HepG2 (cell line): ENCODE measurements around the gene CX3CR1. TPM values are rescaled to one million over a fixed set of nuclear protein-coding genes. Genes with fewer than 3 reads are reported as not detected.

Experiments
- ATAC-seq: fragments of 200-7000 bp; cut with Tn5 transposase; 3 replicates; pipeline ENCODE4 v1.9.1; 2020; ENCODE audit warnings: mild to moderate bottlenecking, moderate library complexity
- BruUV-seq: library from RNA; stranded (reverse); fragments of 400-500 nt; replicated peaks from 2 replicates; lab custom pipeline; 2021; lab: Mats Ljungman, UMichigan
- CTCF ChIA-PET: fragments of 300-600 bp; formaldehyde crosslinking; extraction: SDS; loops from one replicate; lab custom pipeline; 2021; ENCODE audit warnings: low total read pairs, inconsistent platforms, low intra/inter-chr PET ratio; lab: Yijun Ruan, JAX
- POLR2A ChIA-PET: fragments of 350-600 bp; sonication (Branson Sonifier 250); formaldehyde crosslinking; loops from one replicate; lab custom pipeline; 2020; ENCODE audit warnings: antibody characterized with exemption, inconsistent platforms; lab: Yijun Ruan, JAX
- DNase-seq: peaks from one replicate; pipeline ENCODE4 v3.0.0-alpha.2; 2015; ENCODE audit warnings: low spot score
- FAIRE-seq: peaks from 3 replicates; lab custom pipeline; 2011; peaks lifted over from hg19 to GRCh38; lab: Jason Lieb, UNC
- H2AFZ ChIP-seq: one replicate; pipeline ENCODE4 v1.6.1; 2011; ENCODE audit warnings: low read length, inconsistent platforms
- H3K27ac ChIP-seq: fragments of 300-600 bp; 3 replicates; pipeline ENCODE4 v1.8.0; 2011; ENCODE audit warnings: mixed run types, mild to moderate bottlenecking, mixed read lengths, low read length, inconsistent platforms; ENCODE audit not compliant: insufficient read depth; ENCODE audit errors: extremely low read length
- H3K27me3 ChIP-seq, 2 experiments: fragments of 200-600 bp in 1 of 2; 2 replicates in 1 of 2; 3 replicates in 1 of 2; pipeline versions ENCODE4 v1.6.0 to v1.8.0; 2011; ENCODE audit warnings: low read length in 2 of 2, mild to moderate bottlenecking in 2 of 2, moderate library complexity in 2 of 2, inconsistent platforms in 1 of 2; ENCODE audit not compliant: insufficient read depth in 2 of 2, control insufficient read depth in 1 of 2
- H3K36me3 ChIP-seq, 2 experiments: fragments of 200-600 bp in 1 of 2; replicated peaks in 1 of 2; 2 replicates in 1 of 2; 3 replicates in 1 of 2; pipeline versions ENCODE4 v1.5.1 to v1.8.0; 2011; ENCODE audit warnings: low read length in 2 of 2, inconsistent platforms in 1 of 2; ENCODE audit not compliant: insufficient read depth in 2 of 2, control insufficient read depth in 1 of 2
- H3K4me1 ChIP-seq: 2 replicates; pipeline ENCODE4 v1.5.1; 2012; ENCODE audit warnings: low read length, inconsistent platforms; ENCODE audit not compliant: insufficient read depth
- H3K4me2 ChIP-seq: 2 replicates; pipeline ENCODE4 v1.6.0; 2011; ENCODE audit warnings: low read depth, low read length, inconsistent platforms
- H3K4me3 ChIP-seq, 3 experiments: fragments of 200-600 bp in 1 of 3; sonication (generic), shearing (Covaris generic) in 1 of 3; replicated peaks in 1 of 3; 2 replicates each; pipeline ENCODE4 v1.5.1; 2011 to 2016; ENCODE audit warnings: low read length in 3 of 3, inconsistent platforms in 2 of 3, low read depth in 2 of 3, mild to moderate bottlenecking in 2 of 3, control low read depth in 1 of 3, mixed read lengths in 1 of 3; ENCODE audit not compliant: insufficient read depth in 1 of 3
- H3K79me2 ChIP-seq: one replicate; pipeline ENCODE4 v1.6.1; 2011; ENCODE audit warnings: low read length, inconsistent platforms; ENCODE audit not compliant: insufficient read depth
- H3K9ac ChIP-seq: 2 replicates; pipeline ENCODE4 v1.6.0; 2011; ENCODE audit warnings: mild to moderate bottlenecking, low read depth, low read length, inconsistent platforms; ENCODE audit not compliant: insufficient read depth
- H3K9me3 ChIP-seq: 2 replicates; pipeline ENCODE4 v1.5.1; 2012; ENCODE audit warnings: mild to moderate bottlenecking, low read length
- H4K20me1 ChIP-seq: 2 replicates; pipeline ENCODE4 v1.6.0; 2011; ENCODE audit warnings: inconsistent platforms, mild to moderate bottlenecking, low read length, moderate library complexity; ENCODE audit not compliant: insufficient read depth
- KLF12 ChIP-seq: sonication (generic); formaldehyde crosslinking; IDR thresholded peaks from 2 replicates; pipeline ENCODE4 v1.4.0; 2020; ENCODE audit warnings: missing genetic modification reagents, borderline replicate concordance
- ZBTB7B ChIP-seq: sonication (generic); formaldehyde crosslinking; IDR thresholded peaks from 2 replicates; pipeline ENCODE4 v1.4.0; 2020; ENCODE audit warnings: missing genetic modification reagents
- ZFYVE20 ChIP-seq: sonication (generic); formaldehyde crosslinking; IDR thresholded peaks from 2 replicates; pipeline ENCODE4 v1.8.0; 2023; ENCODE audit warnings: low read depth, mild to moderate bottlenecking, moderate library complexity, missing genetic modification reagents, borderline replicate concordance
- ZNF354B ChIP-seq: sonication (generic); formaldehyde crosslinking; IDR thresholded peaks from 2 replicates; pipeline ENCODE4 v1.8.0; 2022; ENCODE audit warnings: mild to moderate bottlenecking, missing genetic modification reagents
- ZNF710 ChIP-seq: sonication (generic); formaldehyde crosslinking; IDR thresholded peaks from 2 replicates; pipeline ENCODE4 v1.5.0; 2020; ENCODE audit warnings: mild to moderate bottlenecking, missing genetic modification reagents, borderline replicate concordance
- ZNF800 ChIP-seq: sonication (generic); formaldehyde crosslinking; IDR thresholded peaks from 2 replicates; pipeline ENCODE4 v1.4.0; 2020; ENCODE audit warnings: missing genetic modification reagents
- WGBS: methylation state at CpG from one replicate; pipeline ENCODE4 v1.1.6; 2017; ENCODE audit warnings: low lambda C conversion rate; 5-methylcytosine and 5-hydroxymethylcytosine counted together
- in situ Hi-C: cut with HindIII; loops from 2 replicates; pipeline ENCODE4 v1.10.0; 2017; ENCODE audit warnings: low pct_unique_long_range_greater_than_20kb; ENCODE audit not compliant: extremely low pct_ligation_motif_present
- intact Hi-C: fragments of 100-400 bp; cut with micrococcal nuclease; formaldehyde crosslinking; loops from one replicate; pipeline ENCODE4 v1.10.0; 2022; ENCODE audit not compliant: unreplicated experiment
- polyA plus RNA-seq, 8 experiments: library from polyadenylated mRNA; depleted of rRNA in 3 of 8; stranded (reverse) in 7 of 8; unstranded in 1 of 8; fragments of >200 nt; fragmentation: Illumina TruSeq in 4 of 8; extraction: Trizol in 4 of 8; gene quantifications; 2 replicates each; pipeline versions ENCODE4 v1.2.1 to v1.2.3, GENCODE V29; 2011 to 2016; ENCODE audit warnings: low read depth in 4 of 8, missing spikeins in 1 of 8, mixed read lengths in 1 of 8; ENCODE audit not compliant: insufficient read depth in 1 of 8
- total RNA-seq, 5 experiments: library from RNA; depleted of rRNA; stranded (reverse); fragments of >200 nt; fragmentation: Illumina TruSeq; extraction: Trizol; gene quantifications; 2 replicates each; pipeline ENCODE4 v1.2.3, GENCODE V29; 2016; ENCODE audit warnings: low read depth in 1 of 5

The CX3CR1 gene
- total and polyA plus RNA-seq, 2 of the 13 experiments (the other 11 are each of a cell fraction or from before 2014, with no cell fraction given) = not detected

GRCh38 chr3:39222939-39223338 lies 56.9 kb downstream of the CX3CR1 start:
- Histone ChIP-seq H3K4me2 (no peak overlapping the region), H3K79me2 (no peaks in the 10 kb centered on the region), H3K27me3 (no peaks in the 10 kb centered on the region), H2AFZ (no peak overlapping the region), H4K20me1 (no peaks in the 10 kb centered on the region), H3K4me1 (no peaks in the 10 kb centered on the region)
- ATAC-seq (no peak), FAIRE-seq (no peak), DNase-seq (no peak)
- intact Hi-C loops = no loop called here
- CTCF ChIA-PET = no interaction called here
- BruUV-seq = no TSS peak
- WGBS = 34% methylated on average over 2 of the region's 2 CpGs
- TF ChIP-seq KLF12 (CRISPR knock-in tag) (no peak), ZNF710 (no peak), ZBTB7B (no peak), ZNF354B (CRISPR knock-in tag) (no peak), ZNF800 (no peak), ZFYVE20 (CRISPR knock-in tag) (no peak)
- TF ChIP-seq, all 625 proteins: peak for 0
- Histone ChIP-seq H3K36me3 (no peaks in the 10 kb centered on the region), H3K27ac (no peak overlapping the region), H3K4me3 (no peak overlapping the region), H3K9ac (no peak overlapping the region), H3K9me3 (no peaks in the 10 kb centered on the region)
- in situ Hi-C loops = no loop called here
- POLR2A ChIA-PET = no interaction called here
